ELF-1 (cell line): Measurements from ENCODE around the gene PPP1R2B.
A peak's percentile ranks its signal among the peaks of the same experiment; 100 is the strongest.
"Not testable (repeated sequence)": the region's sequence is repeated elsewhere in the genome, so short reads cannot be mapped to it uniquely, and the experiment has no call there.

Experiments
- DNase-seq: peaks from one replicate; pipeline ENCODE4 v3.0.0-alpha.2; 2016; ENCODE audit warnings: low read depth, low spot score

Gene PPP1R2B

DNA sequence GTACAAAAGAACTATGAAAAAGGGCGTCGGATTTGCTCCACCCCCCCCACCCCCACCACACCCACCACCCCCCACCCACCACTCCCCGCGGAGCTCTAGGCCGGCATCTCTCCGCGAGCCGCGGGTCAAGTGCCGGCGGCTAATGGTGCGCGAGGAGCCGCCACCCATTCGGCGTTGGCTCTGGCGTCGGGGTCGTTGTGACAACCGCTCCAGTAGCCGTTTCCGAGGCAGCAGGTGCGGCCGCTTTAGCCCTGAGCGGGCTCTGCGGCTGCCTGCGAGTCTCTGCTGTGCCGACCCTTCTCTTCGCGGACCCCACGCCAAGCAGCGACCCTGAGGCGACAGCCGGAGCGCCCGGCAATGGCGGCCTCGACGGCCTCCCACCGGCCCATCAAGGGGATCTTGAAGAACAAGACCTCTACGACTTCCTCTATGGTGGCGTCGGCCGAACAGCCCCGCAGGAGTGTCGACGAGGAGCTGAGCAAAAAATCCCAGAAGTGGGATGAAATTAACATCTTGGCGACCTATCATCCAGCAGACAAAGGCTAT lies at the start of gene PPP1R2B:
PPP1R2B (plus strand) TSS at position 90 of the 546 bp plus-strand sequence; CDS start at position 358, 268 bp downstream.
- peak; percentile 34 for DNase-seq

DNA sequence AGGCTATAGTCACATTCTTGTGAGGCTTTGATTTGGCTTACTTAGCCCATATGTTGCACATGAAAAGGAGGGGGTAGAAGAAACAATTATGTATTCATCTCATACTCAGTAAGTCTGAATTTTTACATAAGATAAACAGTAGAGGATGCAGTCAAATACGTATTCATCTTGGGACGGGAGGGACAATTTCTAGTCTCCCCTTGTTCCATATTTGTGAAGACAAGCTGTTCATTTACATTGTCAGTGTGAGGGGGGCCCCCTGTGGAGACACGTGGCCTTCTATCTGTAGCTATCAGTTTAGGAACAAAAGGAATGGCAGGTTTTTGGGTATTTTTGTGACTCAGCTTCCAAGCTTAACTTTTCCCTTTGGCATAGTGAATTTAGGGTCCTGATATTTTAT lies 49.2 kb upstream of the PPP1R2B start:
- no peak for DNase-seq

DNA sequence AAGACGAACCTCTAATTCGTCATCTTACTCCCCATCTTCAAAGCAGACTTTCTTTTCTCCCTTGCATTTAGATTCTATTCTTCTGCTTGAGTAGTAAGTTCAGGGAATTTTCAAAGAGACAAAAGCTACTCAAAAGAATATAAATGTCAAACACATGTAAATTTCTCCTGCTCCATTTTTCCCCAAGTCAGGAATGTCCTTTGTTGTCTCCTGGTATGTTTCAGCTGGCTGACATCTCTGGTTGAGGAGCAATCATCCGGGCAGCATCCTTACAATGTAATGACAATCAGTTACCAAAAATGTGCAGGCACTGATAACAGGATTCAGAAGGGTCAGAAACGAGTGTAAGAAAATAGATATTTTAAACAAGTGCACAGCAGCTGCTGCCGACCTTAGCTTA lies 47.6 kb upstream of the PPP1R2B start:
- DNase-seq, result no peak

DNA sequence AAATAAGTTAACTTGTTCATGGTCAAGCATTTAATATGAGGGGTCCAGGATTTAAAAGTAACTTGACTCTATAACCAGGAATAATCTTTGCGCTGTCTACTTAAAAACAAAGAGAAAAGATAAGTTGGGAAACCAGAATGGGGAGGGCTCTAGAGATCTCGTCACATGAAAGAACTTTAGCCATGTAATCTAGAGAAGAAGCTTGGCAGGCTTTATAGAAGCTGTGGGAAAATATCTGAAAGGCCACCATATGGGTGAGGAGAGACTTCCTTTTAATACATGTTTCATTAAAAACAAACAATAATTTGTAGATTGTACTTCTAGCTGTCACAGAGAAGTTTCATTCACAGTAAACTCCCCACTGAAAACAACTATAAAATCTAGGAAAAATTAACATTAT lies 46.7 kb upstream of the PPP1R2B start:
- DNase-seq, result no peak

DNA sequence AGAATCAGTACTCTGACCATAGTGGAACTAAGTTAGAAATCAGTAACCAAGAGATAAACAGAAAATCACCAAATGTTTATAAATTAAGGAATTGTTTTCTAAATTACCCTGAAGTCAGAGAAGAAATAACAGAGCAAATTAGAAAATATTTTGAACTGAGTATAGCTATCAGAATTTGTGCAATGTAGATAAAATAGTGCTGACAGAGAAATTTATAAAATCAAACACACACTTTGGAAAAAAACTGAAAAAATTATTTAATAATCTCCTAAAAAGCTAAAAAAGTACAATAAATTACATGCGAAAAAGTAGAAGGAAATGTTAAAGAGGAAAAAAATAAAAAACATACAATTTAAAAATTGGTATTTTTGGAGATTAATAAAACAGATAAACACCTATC lies 37.1 kb upstream of the PPP1R2B start:
- DNase-seq, result no peak

DNA sequence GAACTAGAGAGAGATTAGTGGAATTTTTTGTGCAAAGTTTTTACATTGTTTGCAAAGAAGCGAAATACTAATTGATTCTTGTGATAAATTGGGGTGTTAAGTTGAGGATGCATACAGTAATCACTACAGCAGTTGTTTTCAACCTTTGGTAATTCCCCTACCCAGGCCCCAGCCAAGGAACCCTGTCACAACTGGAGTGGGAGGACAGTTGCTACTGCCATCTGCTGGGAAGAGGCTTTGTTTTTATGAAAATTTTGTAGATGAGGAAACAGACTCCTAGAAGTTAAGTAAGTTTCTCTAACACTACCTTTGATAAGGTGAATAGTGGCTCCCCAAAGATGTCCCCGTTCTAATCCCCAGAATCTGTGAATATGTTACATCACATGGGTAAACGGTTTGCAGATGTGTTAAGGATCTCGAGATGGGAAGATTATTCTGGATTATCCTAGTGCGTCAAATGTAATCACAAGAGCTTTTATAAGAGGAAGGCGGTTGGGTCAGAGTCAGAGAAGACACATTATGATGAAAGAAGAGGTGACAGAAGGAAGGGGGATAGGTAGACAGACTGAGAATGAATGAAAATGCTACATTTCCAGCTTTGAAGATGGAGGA lies 34.0 kb upstream of the PPP1R2B start:
- peak; percentile 52 for DNase-seq

DNA sequence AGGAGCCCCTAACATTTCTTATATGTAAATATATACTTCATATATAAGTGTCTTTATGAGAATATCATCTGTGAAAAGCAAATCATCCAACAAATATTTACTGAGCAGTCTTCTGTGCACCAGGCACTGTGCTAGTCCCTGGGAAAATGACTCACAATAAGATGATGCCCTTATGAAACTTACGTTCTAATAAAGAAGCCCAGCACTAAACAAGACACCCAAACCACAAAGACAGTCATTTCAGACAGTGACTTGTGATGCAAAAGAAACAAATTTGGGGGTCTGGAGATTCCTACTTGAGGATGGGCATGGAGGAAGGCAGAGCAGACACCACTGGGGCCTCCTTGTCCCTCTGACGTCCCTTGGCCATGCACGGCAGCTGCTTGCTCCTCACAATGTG lies 30.6 kb upstream of the PPP1R2B start:
- DNase-seq, result no peak

DNA sequence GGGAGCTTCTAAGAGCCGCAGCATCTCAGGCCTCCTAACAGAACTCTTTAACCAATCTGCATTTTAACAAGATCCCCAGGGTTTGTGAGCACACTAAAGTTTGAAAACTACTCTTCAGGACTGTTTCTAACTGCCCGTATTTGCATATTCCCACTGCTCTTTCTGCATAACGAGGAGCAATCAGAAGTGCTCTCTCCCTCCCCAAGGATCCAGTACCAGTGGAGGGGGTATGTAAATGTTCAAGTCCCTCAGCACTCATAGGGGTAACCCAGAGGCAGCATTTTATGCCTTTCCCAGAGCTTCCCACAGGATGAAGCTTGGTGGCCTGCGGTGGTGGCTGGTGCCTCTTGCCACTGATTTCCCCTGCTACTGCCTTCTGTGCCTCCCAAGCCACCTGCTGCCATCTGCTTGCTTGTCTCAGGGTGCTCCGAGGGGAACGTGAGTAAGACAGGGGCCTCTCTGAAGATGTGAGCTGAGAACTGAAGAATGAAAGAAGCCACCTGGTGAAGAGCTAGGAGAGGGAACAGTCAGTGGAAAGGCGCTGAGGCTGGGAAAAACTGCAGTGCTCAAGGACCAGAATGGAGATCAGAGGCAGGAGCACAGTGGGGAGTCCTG lies 30.0 kb upstream of the PPP1R2B start:
- DNase-seq, result no peak

DNA sequence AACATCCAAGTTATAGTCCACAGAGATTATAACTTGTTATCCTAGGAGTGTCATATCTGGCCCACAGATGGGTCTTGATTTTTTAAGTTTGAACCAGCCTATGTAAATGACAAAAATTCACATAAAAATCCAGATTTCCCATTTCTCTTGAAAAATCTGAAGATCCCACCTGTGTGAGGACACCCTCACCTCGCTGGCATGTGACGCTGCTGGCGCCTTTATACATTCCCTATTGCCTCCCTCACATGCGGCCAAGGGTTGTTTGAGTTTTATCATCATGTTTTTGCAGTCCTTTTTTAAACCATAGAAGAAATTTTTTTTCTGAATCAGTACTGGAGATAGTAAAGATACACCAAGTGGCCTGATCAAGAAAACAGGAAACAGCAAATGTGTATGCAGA lies 25.9 kb upstream of the PPP1R2B start:
- DNase-seq, result no peak

DNA sequence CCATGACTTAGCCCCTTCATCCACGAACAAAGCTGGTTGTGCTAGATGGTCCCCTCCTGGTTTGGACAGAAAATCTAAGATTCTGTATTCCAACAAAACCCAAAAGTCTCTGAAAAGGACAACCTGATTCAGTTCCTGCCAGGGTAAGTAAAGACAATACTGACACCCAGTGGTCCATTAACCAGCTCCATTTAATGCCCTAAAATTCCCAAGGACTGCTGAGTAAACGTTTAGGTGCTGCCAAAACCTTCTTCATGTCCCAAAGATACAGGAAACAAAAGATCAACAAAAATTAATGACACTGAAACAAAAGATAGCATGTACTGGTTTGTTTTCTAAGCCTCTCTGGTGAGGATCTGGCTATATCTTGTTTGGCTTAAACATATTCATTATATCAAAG lies 25.3 kb upstream of the PPP1R2B start:
- peak; percentile 60 for DNase-seq

DNA sequence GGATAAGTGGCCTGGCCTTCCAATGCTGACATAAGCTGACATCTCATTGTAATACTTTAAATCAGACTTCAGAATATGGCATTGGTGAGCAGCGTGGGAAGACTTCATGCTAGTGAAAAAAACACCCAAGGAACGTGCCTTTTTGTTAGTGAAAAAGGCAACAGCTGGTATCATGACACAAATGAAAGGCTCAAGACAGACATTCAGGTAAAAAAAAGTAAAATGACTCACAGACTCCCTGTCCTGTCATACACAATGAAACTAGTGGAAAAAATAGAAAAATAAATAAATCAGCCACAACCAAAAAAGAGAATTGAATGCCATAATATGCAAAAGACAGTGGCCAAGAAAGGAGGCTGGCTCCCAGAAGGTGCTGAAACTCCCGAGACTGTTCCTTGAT lies 24.4 kb upstream of the PPP1R2B start:
- no peak for DNase-seq

DNA sequence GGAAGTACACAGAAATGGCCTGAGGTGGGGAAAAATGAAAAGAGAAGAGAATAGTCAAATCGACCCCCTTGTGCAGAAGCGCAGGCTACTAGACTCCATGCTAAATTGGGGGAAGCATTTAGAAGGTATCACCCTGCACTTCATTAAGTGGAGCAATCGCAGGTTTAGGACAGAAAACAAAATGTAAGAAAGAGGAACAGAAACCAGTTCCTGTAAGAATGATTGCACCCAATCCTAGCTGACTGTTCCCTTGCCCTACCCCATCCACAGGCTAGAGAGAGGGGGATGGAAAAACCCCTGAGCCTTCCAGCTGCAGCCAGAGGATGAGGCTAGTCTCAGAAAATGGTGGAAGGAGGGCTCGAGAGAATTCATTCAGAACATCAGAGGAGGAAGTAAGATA lies 23.9 kb upstream of the PPP1R2B start:
- DNase-seq, result no peak

DNA sequence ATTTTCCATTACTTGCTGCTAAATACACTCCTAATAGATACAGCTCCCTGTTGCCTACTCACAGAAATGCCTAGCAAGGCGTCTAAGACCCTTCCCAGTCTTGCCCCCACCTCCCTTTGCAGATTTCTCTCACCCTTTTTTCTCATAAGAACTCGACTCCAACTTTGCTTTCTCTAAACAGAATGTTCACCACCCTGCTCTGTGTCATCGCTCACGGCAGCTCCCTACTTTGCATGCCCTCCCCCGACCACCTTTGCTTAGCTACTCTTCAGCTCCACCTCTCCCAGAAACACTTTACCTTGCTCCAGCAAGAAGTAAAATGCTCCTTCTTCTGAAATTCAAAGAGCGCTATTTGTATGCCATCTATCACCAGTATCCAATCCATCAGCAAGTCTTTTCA lies 15.2 kb upstream of the PPP1R2B start:
- no peak for DNase-seq

DNA sequence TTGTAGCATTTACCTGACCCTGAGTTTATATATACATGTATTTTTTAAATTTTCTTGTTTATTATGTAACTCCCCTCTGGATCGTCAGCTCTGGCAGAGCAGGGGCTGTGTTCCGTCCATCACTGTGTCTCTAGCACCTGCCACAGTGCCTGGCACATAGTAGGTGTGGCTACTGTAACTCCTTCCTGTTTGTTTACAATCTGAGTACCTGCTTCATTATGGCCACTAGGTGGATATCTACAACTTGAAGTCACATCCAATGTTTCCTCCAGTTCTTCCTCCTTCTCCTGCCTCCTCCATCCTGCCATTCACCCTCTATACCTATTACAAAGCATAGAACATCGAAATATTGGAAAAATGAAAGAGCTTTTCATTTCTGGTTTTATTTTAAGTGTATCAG lies 14.2 kb upstream of the PPP1R2B start:
- no peak for DNase-seq

DNA sequence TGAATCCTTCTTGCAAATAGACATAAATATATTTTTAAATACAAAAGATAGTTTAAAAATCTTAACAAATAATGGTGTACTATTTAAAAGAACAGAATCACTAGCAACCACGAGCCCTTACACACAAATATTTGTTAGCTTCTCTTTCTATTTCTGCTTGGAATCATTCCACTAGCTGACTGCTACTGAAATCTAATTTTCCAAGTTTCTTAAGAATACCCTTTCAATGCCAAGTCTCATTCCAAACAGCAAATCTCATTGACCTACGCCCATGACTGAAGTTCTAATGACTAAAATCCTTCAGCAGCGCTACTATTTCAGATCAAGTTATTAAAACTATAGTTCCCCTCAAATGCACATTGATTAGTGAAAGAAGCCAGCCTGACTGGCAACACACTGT lies 13.2 kb upstream of the PPP1R2B start:
- no peak for DNase-seq

DNA sequence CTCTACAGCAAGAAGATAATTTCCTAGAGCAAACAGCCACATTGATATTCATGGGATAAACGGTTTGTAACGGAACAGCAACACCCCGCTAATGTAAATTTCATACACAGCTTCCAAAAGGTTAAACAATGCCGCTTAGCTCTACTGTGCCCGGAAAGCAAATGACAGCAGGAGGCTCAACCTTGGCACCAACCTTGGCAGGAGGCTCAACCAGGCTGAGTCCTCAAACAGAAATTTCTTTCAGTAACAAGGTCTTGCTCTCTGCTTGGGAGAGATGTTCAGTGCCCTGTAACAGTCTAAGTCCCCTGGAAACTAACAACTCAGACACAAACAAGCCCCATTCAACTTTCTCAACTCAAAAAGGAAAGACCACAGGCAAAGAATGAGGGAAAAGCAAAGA lies 11.1 kb upstream of the PPP1R2B start:
- DNase-seq, result no peak

DNA sequence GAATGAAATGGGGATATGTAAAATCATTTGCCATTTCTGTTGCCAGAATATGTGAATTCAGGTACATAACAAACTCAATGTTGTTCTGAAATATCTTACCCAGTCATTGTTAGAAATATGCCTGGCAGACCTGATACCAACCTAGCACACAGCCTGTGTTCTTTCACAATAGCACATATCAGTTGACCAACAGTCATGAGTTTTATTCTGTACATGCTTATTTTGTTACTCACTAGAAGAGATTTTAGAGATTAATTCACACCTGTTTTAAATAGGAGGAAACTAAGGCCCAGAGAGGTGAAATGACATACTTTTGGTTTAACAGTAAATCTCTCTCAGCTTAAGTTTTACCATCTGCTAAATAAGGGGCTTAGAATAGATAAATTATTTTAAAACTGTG lies 8.4 kb upstream of the PPP1R2B start:
- no peak for DNase-seq

DNA sequence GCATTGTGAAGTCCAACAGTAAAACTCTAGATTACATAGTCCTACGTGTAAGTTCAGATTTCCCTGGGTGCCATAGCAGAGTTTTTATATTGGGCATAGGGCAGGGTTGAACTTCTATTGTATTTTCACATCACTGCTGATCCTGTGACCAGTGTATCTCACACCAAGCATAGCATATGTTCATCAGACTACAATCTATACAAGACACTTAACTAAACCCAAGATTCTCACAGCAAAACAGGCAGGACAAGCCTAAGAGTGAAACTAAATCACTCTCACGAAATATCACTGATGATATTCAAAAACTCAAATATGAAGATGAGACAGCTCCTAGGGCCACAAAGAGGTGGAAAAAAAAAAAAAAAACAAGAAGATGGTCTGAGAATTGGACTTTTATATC lies 3.2 kb upstream of the PPP1R2B start:
- no peak for DNase-seq

DNA sequence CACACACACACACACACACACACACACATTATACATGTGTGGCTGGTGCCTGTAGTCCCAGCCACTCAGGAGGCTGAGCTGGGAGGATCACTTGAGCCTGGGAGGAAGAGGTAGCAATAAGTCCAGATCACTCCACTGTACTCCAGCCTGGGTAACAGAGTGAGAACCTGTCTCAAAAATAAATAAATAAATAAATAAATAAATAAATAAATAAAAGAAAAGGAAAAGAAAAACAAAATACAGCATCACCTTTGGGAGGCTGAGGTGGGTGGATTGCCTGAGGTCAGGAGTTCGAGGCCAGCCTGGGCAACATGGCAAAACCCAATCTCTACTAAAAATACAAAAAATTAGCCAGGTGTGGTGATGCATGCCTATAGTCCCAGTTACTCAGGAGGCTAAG lies 1.6 kb upstream of the PPP1R2B start:
- DNase-seq, result not testable (repeated sequence)

DNA sequence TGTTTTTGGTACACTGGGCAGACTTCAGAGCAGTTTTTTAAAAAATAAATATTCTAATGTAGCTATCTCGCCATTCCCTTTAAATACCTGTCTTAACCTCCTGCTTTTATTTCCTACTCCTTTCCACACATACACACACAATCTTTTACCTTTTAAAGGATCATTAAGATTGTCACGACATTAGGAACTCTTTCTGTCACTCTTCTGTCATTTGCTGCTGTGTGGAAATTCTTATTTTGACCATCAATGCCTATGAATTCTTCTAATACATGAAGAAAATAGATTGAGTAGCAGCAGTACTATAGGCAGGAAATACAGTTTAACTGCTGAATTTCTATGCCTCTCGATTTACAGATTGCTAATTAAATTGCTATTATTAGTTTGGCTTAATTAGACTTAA lies 1.8 kb downstream of the PPP1R2B start:
- no peak for DNase-seq

DNA sequence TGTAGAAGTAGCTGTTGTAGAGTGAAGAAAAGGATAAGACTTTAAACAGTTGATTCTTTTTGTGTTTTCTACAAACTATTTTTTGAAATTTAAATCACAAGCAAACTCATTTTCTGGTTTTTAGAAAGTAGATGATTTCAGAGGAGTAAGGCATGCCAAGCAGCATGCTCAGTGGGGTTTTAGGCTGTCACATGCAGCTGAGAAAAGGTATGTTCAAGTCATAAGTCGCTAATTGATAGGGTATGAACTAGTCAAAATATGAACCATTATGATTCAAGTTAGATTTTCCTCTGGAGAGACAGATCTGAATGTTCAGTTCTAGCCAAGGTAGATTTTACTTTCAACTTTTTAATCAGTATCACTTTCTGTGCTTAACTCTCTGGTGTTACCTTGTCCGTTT lies 3.0 kb downstream of the PPP1R2B start:
- not testable (repeated sequence) for DNase-seq

DNA sequence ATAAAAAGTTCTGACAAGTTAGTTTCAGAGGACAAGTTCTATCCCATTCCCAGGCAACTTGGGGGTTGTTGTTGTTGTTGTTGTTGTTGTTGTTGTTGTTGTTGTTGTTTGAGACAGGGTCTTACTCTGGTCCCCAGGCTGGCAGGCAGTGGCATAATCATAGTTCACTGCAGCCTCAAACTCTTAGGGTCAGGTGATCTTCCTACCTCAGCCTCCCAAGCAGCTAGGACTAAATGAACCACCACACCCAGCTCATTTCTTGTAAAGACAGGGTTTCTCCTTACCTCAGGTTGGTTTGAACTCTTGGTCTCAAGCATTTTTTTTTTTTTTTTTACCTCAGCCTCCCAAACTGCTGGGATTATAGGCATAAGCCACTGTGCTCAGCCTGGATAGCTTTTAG lies 15.3 kb downstream of the PPP1R2B start:
- DNase-seq, result no peak

DNA sequence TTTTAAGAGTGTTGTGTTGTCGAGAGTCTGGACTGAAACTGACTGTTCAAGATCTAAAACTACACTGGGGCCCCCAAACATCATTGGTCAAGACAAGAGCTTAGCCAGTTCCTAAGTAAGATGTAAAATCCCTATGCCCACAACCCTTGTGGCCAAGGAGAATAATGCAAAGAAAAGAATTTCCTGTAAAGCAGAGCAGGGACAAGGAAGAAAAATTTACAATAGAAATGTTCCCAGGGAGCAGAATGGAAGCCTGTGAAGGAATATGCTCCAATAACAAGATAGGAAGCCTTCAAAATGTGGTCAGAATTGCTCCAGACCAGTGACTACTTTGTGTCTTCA lies 20.4 kb downstream of the PPP1R2B start:
- DNase-seq, result no peak

DNA sequence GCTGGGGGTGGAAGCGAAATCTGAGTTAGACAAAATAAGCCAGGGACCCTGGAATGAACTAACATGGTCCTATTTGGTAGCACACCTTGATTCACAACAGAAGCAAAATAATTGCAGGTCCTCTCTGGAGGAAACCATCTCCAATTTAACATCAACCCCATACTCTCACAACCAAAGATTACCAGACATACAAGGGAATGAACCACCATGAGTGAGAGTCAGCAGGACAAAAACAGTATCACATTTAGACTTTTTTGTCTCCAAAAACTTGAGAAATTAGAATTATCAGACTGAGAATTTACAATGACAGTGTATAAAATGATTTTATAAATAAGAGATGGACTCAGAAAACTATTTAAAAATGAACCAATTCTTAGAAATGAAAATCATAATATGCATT lies 21.1 kb downstream of the PPP1R2B start:
- DNase-seq, result no peak
